ENCODE results near the gene RPS2.

The RPS2 gene

GRCh38 chr16:1918351-1919326 is 46.0 kb downstream of the RPS2 start, which contains the start of gene HS3ST6:
HS3ST6 (minus strand) TSS chr16:1918415; CDS start chr16:1918323, 92 bp downstream.
- no peak for DNase-seq (ENCODE audit: low read depth)

- no peak for DNase-seq (ENCODE audit: low read depth)
Observed at GRCh38 chr16:1917665-1918350, 46.8 kb downstream of the RPS2 start.

- no peak for DNase-seq (ENCODE audit: low read depth)
Observed at GRCh38 chr16:1917056-1917664, 47.5 kb downstream of the RPS2 start.

- DNase-seq (ENCODE audit: low read depth), result no peak
Observed at GRCh38 chr16:1916640-1916990, 48.0 kb downstream of the RPS2 start.

- no peak for DNase-seq (ENCODE audit: low read depth)
Observed at GRCh38 chr16:1915732-1916639, 48.6 kb downstream of the RPS2 start.

GRCh38 chr16:1914988-1915387 is 49.6 kb downstream of the RPS2 start:
- DNase-seq (ENCODE audit: low read depth), result no peak

GRCh38 chr16:1914084-1914608 is 50.5 kb downstream of the RPS2 start:
- DNase-seq (ENCODE audit: low read depth), result no peak

- DNase-seq (ENCODE audit: low read depth), result no peak
Observed at GRCh38 chr16:1913327-1914083, 51.1 kb downstream of the RPS2 start.

- no peak for DNase-seq (ENCODE audit: low read depth)
Observed at GRCh38 chr16:1912215-1912543, 52.4 kb downstream of the RPS2 start.
